GM21786 (cell line): ENCODE data around the gene LTBP1.
"Not testable (repeated sequence)": the region's sequence is repeated elsewhere in the genome, so short reads cannot be mapped to it uniquely, and the experiment has no call there.

Experiments used
- ATAC-seq: cut with Tn5 transposase; IDR thresholded peaks from one replicate; pipeline ENCODE4 v1.9.1; 2021; ENCODE audit not compliant: unreplicated experiment

LTBP1 gene

GRCh38 chr2:33441235-33441810 is 494.6 kb downstream of the LTBP1 start:
- peak; percentile 62 for ATAC-seq

GRCh38 chr2:33442052-33442451 is 495.3 kb downstream of the LTBP1 start:
- ATAC-seq, result not testable (repeated sequence)

- ATAC-seq, result no peak
Measured at GRCh38 chr2:33442528-33443079, 495.9 kb downstream of the LTBP1 start.

- ATAC-seq, result no peak
Measured at GRCh38 chr2:33443274-33443829, 496.6 kb downstream of the LTBP1 start.

GRCh38 chr2:33444967-33445366 is 498.2 kb downstream of the LTBP1 start:
- ATAC-seq, result no peak

- ATAC-seq, result no peak
Measured at GRCh38 chr2:33448220-33448899, 501.6 kb downstream of the LTBP1 start.
